AG09309 (cell line): ENCODE results near the gene PORCN.

Experiments used
- DNase-seq: peaks from one replicate; pipeline ENCODE4 v3.0.0-alpha.2; 2010; ENCODE audit warnings: low read depth
- H3K4me3 ChIP-seq: 2 replicates; pipeline ENCODE4 v1.5.1; 2011; ENCODE audit warnings: mild to moderate bottlenecking, low read depth, low read length, moderate library complexity; ENCODE audit not compliant: control insufficient read depth
- CTCF ChIP-seq: IDR thresholded peaks from 2 replicates; pipeline ENCODE4 v1.5.1; 2011; ENCODE audit warnings: mild to moderate bottlenecking, low read depth, low read length, inconsistent platforms; ENCODE audit not compliant: insufficient read depth, control insufficient read depth; ENCODE audit errors: missing control alignments

PORCN gene

GRCh38 chrX:48475296-48475695 is 33.5 kb upstream of the PORCN start:
- DNase-seq = no peak
- H3K4me3 ChIP-seq = peak overlapping the region; percentile 60
- TF ChIP-seq CTCF = no peak

- peak; percentile 71 for DNase-seq
- no peak for TF ChIP-seq CTCF
- peak within 1 kb of the TSS; percentile 60 for H3K4me3 ChIP-seq
These were observed 32.8 kb upstream of the PORCN start, which contains the start of gene FTSJ1 for GRCh38 chrX:48475774-48476577. Gene FTSJ1, plus strand, starts transcription at chrX:48476199. Its CDS starts 1,849 bp downstream, at chrX:48478048.

GRCh38 chrX:48476919-48477318 is 31.9 kb upstream of the PORCN start:
- no peak for DNase-seq
- TF ChIP-seq CTCF = no peak
- H3K4me3 ChIP-seq = peak overlapping the region; percentile 60

- no peak for TF ChIP-seq CTCF
- H3K4me3 ChIP-seq = peak overlapping the region; percentile 60
- no peak for DNase-seq
These were observed 30.6 kb upstream of the PORCN start for GRCh38 chrX:48477960-48478755.

GRCh38 chrX:48478806-48479205 is 30.0 kb upstream of the PORCN start:
- TF ChIP-seq CTCF = no peak
- no peak overlapping the region for H3K4me3 ChIP-seq
- DNase-seq = no peak

- H3K4me3 ChIP-seq = no peak overlapping the region
- no peak for DNase-seq
- TF ChIP-seq CTCF = no peak
These were observed 28.6 kb upstream of the PORCN start for GRCh38 chrX:48480142-48480541.
